IPS-18a (cell line): ENCODE data around the gene TRIM39.
A peak's percentile ranks its signal among the peaks of the same experiment; 100 is the strongest.
"Not testable (repeated sequence)": the region's sequence is repeated elsewhere in the genome, so short reads cannot be mapped to it uniquely, and the experiment has no call there.

Source experiments
- H3K27ac ChIP-seq: one replicate; pipeline ENCODE4 v1.5.1; 2013; ENCODE audit warnings: low read length
- H3K27me3 ChIP-seq: one replicate; pipeline ENCODE4 v1.6.1; 2013; ENCODE audit warnings: mild to moderate bottlenecking, low read length; ENCODE audit not compliant: control insufficient read depth, insufficient read depth
- H3K36me3 ChIP-seq: one replicate; pipeline ENCODE4 v1.6.1; 2013; ENCODE audit warnings: low read depth, low read length; ENCODE audit not compliant: control insufficient read depth
- H3K4me1 ChIP-seq: one replicate; pipeline ENCODE4 v1.6.1; 2013; ENCODE audit warnings: low read depth, low read length; ENCODE audit not compliant: control insufficient read depth
- H3K4me3 ChIP-seq: one replicate; pipeline ENCODE4 v1.5.1; 2013; ENCODE audit warnings: low read length
- H3K9ac ChIP-seq: one replicate; pipeline ENCODE4 v1.6.1; 2013; ENCODE audit warnings: mild to moderate bottlenecking, low read length, moderate library complexity
- H3K9me3 ChIP-seq: one replicate; pipeline ENCODE4 v1.6.1; 2013; ENCODE audit warnings: low read depth, low read length; ENCODE audit not compliant: control insufficient read depth

TRIM39 gene

DNA sequence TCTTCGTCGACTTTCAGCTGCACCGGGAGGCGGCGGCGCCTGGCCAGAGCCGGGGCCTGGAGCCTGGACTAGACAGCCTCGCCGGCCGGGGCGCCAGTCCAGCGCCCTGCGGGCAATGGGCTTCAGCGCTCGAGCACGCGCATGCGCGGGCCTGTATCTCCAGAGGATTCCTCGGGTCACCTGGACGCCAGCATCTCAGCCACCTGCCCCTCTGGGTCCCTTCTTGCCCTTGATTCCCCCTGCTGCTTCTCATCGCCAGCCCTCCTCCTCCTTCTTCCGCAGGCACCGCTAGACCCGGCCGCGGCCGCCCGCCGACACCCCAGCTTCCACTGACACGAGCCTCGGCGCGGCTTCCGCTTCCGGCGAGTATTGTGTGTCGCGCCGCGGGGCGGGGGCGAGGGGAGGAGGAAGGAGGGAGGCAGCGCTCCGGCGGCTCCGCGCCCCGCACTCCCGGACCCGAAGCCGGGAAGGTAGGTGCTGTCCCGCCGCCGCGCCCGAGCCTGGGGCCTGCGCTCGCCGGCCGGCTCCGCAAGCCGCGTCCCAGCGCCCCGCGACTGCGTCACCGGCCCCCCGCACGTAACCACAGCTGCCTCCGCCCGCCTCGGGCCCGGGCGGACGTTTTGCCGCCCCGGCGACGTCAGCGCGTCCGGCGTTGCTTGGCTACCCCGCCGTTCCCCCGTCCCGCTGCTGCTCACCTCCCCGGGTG lies at the start of gene TRIM39:
Gene TRIM39 (plus strand): TSS at position 402 of the 706 bp plus-strand sequence. CDS start 2,391 bp downstream, outside the sequence.
- Histone ChIP-seq H3K4me1 (peaks cover 34% of the 10 kb centered on the region), H3K9ac (peak within 1 kb of the TSS; percentile 98), H3K4me3 (peak within 1 kb of the TSS; percentile 96), H3K9me3 (no peaks in the 10 kb centered on the region), H3K27me3 (no peaks in the 10 kb centered on the region), H3K27ac (peak within 1 kb of the TSS; percentile 96), H3K36me3 (peaks cover 23% of the 10 kb centered on the region)

DNA sequence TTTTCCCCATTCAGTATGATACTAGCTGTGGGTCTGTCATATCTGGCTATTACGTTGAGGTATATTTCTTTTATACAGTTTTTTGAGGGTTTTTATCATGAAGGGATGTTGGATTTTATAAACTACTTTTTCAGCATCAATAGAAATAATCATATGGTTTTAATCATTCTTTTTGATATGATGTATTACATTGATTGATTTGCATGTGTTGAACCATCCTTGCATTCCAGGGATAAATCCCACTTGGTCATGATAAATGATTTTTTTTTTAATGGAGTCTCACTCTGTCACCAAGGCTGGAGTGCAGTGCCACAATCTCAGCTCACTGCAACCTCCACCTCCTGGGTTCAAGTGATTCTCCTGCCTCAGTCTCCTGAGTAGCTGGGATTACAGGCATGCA lies 45.7 kb upstream of the TRIM39 start:
- not testable (repeated sequence) for H3K27ac ChIP-seq, H3K9ac ChIP-seq, H3K4me3 ChIP-seq, H3K36me3 ChIP-seq, H3K27me3 ChIP-seq, H3K4me1 ChIP-seq
- H3K9me3 ChIP-seq, result peaks cover 78% of the 10 kb centered on the region

DNA sequence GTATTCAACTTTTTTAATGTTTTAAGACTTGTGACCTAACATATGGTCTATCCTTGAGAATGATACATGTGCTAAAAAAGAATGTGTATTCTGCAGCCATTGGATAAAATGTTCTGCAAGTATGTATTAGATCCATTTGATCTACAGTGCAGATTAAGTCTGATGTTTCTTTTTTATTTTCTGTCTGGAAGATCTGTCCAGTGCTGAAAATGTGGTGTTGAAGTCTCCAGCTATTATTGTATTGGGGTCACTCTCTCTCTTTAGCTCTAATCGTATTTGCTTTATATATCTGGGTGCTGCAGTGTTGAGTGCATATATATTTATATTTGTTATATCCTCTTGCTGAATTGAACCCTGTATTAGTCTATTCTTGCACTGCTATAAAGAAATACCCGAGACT lies 44.2 kb upstream of the TRIM39 start:
- Histone ChIP-seq H3K4me1 (no peaks in the 10 kb centered on the region), H3K9ac (no peak overlapping the region), H3K36me3 (no peaks in the 10 kb centered on the region), H3K4me3 (no peak overlapping the region), H3K27ac (no peak overlapping the region), H3K27me3 (no peaks in the 10 kb centered on the region), H3K9me3 (peaks cover 91% of the 10 kb centered on the region)

- no peaks in the 10 kb centered on the region for H3K4me1 ChIP-seq
- peaks cover 91% of the 10 kb centered on the region for H3K9me3 ChIP-seq
- H3K27ac ChIP-seq, result no peak overlapping the region
- H3K9ac ChIP-seq, result no peak overlapping the region
- H3K4me3 ChIP-seq, result no peak overlapping the region
- H3K36me3 ChIP-seq, result peaks cover 1% of the 10 kb centered on the region
- no peaks in the 10 kb centered on the region for H3K27me3 ChIP-seq
Measured at GRCh38 chr6:30283761-30284160, 43.0 kb upstream of the TRIM39 start.

GRCh38 chr6:30287139-30287538 lies 39.6 kb upstream of the TRIM39 start:
- H3K27ac ChIP-seq, result no peak overlapping the region
- H3K4me3 ChIP-seq, result no peak overlapping the region
- no peaks in the 10 kb centered on the region for H3K27me3 ChIP-seq
- H3K36me3 ChIP-seq, result peaks cover 31% of the 10 kb centered on the region
- peaks cover 88% of the 10 kb centered on the region for H3K9me3 ChIP-seq
- H3K9ac ChIP-seq, result no peak overlapping the region
- no peaks in the 10 kb centered on the region for H3K4me1 ChIP-seq

- H3K4me3 ChIP-seq, result no peak overlapping the region
- H3K9me3 ChIP-seq, result peaks cover 30% of the 10 kb centered on the region
- H3K27ac ChIP-seq, result no peak overlapping the region
- H3K9ac ChIP-seq, result no peak overlapping the region
- no peaks in the 10 kb centered on the region for H3K27me3 ChIP-seq
- H3K4me1 ChIP-seq, result no peaks in the 10 kb centered on the region
- peaks cover 50% of the 10 kb centered on the region for H3K36me3 ChIP-seq
Measured at GRCh38 chr6:30295837-30296236, 30.9 kb upstream of the TRIM39 start.

- H3K9me3 ChIP-seq, result peaks cover 41% of the 10 kb centered on the region
- no peak overlapping the region for H3K27ac ChIP-seq
- peaks cover 17% of the 10 kb centered on the region for H3K36me3 ChIP-seq
- no peak overlapping the region for H3K4me3 ChIP-seq
- no peaks in the 10 kb centered on the region for H3K27me3 ChIP-seq
- no peak overlapping the region for H3K9ac ChIP-seq
- no peaks in the 10 kb centered on the region for H3K4me1 ChIP-seq
Measured at GRCh38 chr6:30304002-30304401, 22.7 kb upstream of the TRIM39 start.

GRCh38 chr6:30311101-30311500 lies 15.6 kb upstream of the TRIM39 start:
- H3K4me3 ChIP-seq, result no peak overlapping the region
- no peaks in the 10 kb centered on the region for H3K27me3 ChIP-seq
- H3K9ac ChIP-seq, result no peak overlapping the region
- peaks cover 19% of the 10 kb centered on the region for H3K36me3 ChIP-seq
- H3K4me1 ChIP-seq, result no peaks in the 10 kb centered on the region
- H3K9me3 ChIP-seq, result no peaks in the 10 kb centered on the region
- no peak overlapping the region for H3K27ac ChIP-seq

DNA sequence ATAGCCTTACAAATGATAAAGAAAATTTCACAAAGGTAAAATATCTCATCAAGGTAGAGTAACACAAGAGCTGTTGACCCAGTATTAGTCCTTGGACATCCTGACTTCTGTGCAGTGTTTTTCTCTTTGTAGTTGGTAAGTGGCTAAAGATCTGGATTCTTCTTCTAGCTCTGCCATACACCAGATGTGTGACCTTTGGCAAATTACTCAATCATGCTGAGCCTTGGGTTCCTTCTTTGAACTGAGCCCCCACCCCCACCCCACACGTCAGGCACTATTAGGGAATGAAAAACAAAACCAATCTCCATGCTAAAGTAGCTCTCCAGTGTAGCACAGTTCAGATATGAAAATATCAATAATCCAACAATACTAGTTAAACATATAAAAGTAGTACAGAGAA lies 15.1 kb upstream of the TRIM39 start:
- Histone ChIP-seq H3K9me3 (no peaks in the 10 kb centered on the region), H3K27ac (no peak overlapping the region), H3K36me3 (peaks cover 19% of the 10 kb centered on the region), H3K27me3 (no peaks in the 10 kb centered on the region), H3K4me3 (no peak overlapping the region), H3K9ac (no peak overlapping the region), H3K4me1 (no peaks in the 10 kb centered on the region)

DNA sequence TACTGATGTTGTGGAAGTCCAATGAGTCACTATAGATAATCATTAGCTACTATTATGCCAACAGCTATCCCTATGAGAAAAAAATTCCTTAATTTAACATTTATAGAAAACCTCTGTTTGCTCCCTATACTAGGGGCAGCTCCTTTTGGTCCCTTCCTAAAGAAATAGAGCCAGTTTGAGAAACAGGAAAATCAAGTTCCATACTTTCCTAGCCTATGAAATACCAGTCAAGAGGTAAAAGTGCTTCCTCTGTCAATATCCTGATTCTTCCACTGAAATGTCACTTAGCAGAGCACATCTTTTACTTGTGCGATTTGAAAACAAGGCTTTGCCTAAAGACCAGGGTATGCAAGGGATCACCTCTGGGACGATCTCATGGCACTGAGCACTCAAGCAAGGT lies 14.5 kb upstream of the TRIM39 start:
- Histone ChIP-seq H3K27ac (no peak overlapping the region), H3K4me1 (peaks cover under 1% of the 10 kb centered on the region), H3K36me3 (peaks cover 19% of the 10 kb centered on the region), H3K4me3 (no peak overlapping the region), H3K9ac (no peak overlapping the region), H3K9me3 (no peaks in the 10 kb centered on the region), H3K27me3 (no peaks in the 10 kb centered on the region)

- H3K9me3 ChIP-seq, result no peaks in the 10 kb centered on the region
- H3K27ac ChIP-seq, result no peak overlapping the region
- peaks cover 6% of the 10 kb centered on the region for H3K4me1 ChIP-seq
- peaks cover 16% of the 10 kb centered on the region for H3K36me3 ChIP-seq
- H3K9ac ChIP-seq, result no peak overlapping the region
- no peak overlapping the region for H3K4me3 ChIP-seq
- H3K27me3 ChIP-seq, result no peaks in the 10 kb centered on the region
Measured at GRCh38 chr6:30312676-30313321, 13.9 kb upstream of the TRIM39 start.

DNA sequence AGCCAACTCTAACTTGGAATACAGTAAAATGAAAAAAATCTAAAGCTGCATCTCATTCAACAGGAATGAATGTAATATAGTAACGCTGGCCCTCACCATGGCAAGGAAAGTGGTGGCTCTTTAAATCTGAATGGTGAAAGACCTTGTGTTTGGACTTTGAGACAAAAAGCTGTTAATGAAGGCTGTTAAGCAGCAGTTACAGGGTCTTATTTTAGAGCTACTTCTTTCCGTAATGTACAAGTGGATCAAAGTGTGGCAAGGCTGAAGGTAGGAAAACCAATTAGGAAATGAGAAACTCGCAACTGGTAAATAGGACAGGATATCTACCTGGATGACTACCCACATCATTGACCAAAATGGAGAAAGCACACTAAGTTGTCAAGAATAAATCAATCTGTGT lies 11.6 kb upstream of the TRIM39 start:
- Histone ChIP-seq H3K36me3 (peaks cover 18% of the 10 kb centered on the region), H3K4me3 (no peak overlapping the region), H3K9me3 (no peaks in the 10 kb centered on the region), H3K27ac (no peak overlapping the region), H3K27me3 (no peaks in the 10 kb centered on the region), H3K4me1 (peaks cover 18% of the 10 kb centered on the region), H3K9ac (no peak overlapping the region)
